Common myeloid progenitor, CD34-positive (primary cell): ENCODE data around the gene DVL3.

Source experiments
- CTCF ChIA-PET: fragments of 350-600 bp; sonication (Branson Sonifier 250); formaldehyde crosslinking; loops from one replicate; lab custom pipeline; 2021; ENCODE audit warnings: antibody characterized with exemption; lab: Charles Lee
- POLR2A ChIA-PET: fragments of 350-600 bp; sonication (Branson Sonifier 250); formaldehyde crosslinking; loops from one replicate; lab custom pipeline; 2021; ENCODE audit warnings: antibody characterized with exemption; lab: Charles Lee
- DNase-seq, 3 donors: peaks; one replicate each; pipeline versions ENCODE4 v3.0.0 to v3.0.0-alpha.2; 2013
- H3K27ac ChIP-seq, 2 experiments: 1 replicate in 1 of 2; 2 replicates in 1 of 2; pipeline ENCODE4 v1.7.0; 2013; ENCODE audit warnings: inconsistent platforms in 2 of 2, low read length in 2 of 2, mild to moderate bottlenecking in 2 of 2, low read depth in 1 of 2, moderate library complexity in 1 of 2; ENCODE audit not compliant: severe bottlenecking in 2 of 2, insufficient read depth in 1 of 2, poor library complexity in 1 of 2
- H3K27me3 ChIP-seq, 5 experiments: replicated peaks in 2 of 5; 1 replicate in 3 of 5; 2 replicates in 2 of 5; pipeline versions ENCODE4 v1.6.1 to v1.7.0; 2013; ENCODE audit warnings: low read length in 4 of 5, mild to moderate bottlenecking in 2 of 5, moderate library complexity in 2 of 5, inconsistent platforms in 1 of 5; ENCODE audit not compliant: insufficient read depth in 5 of 5, control insufficient read depth in 4 of 5
- H3K36me3 ChIP-seq, 4 experiments: 1 replicate in 2 of 4; 2 replicates in 2 of 4; pipeline versions ENCODE4 v1.6.1 to v1.7.0; 2013; ENCODE audit warnings: low read length in 3 of 4, control low read depth in 1 of 4, mild to moderate bottlenecking in 1 of 4; ENCODE audit not compliant: control insufficient read depth in 4 of 4, insufficient read depth in 4 of 4
- H3K4me1 ChIP-seq, 4 experiments: 1 replicate in 3 of 4; 2 replicates in 1 of 4; pipeline versions ENCODE4 v1.6.1 to v1.7.1; 2013; ENCODE audit warnings: low read length in 3 of 4, mild to moderate bottlenecking in 3 of 4, control low read depth in 1 of 4, inconsistent platforms in 1 of 4, moderate library complexity in 1 of 4; ENCODE audit not compliant: control insufficient read depth in 4 of 4, insufficient read depth in 4 of 4; ENCODE audit errors: control extremely low read depth in 1 of 4
- H3K4me3 ChIP-seq, 7 experiments: 1 replicate in 4 of 7; 2 replicates in 3 of 7; pipeline versions ENCODE4 v1.5.1 to v1.7.0; 2013; ENCODE audit warnings: mild to moderate bottlenecking in 7 of 7, low read length in 6 of 7, moderate library complexity in 6 of 7, inconsistent platforms in 2 of 7, low read depth in 2 of 7, control low read depth in 1 of 7; ENCODE audit not compliant: insufficient read depth in 4 of 7, control insufficient read depth in 1 of 7; ENCODE audit errors: extremely low read depth in 1 of 7
- H3K9me3 ChIP-seq, 5 experiments: 1 replicate in 4 of 5; 2 replicates in 1 of 5; pipeline versions ENCODE4 v1.6.1 to v1.7.1; 2013; ENCODE audit warnings: low read length in 4 of 5, mild to moderate bottlenecking in 2 of 5, inconsistent platforms in 1 of 5, low read depth in 1 of 5, moderate library complexity in 1 of 5; ENCODE audit not compliant: control insufficient read depth in 4 of 5, insufficient read depth in 2 of 5; ENCODE audit errors: control extremely low read depth in 1 of 5
- WGBS: methylation state at CpG from one replicate; pipeline ENCODE4 v1.1.5; 2013; ENCODE audit not compliant: insufficient coverage; 5-methylcytosine and 5-hydroxymethylcytosine counted together

The DVL3 gene

DNA sequence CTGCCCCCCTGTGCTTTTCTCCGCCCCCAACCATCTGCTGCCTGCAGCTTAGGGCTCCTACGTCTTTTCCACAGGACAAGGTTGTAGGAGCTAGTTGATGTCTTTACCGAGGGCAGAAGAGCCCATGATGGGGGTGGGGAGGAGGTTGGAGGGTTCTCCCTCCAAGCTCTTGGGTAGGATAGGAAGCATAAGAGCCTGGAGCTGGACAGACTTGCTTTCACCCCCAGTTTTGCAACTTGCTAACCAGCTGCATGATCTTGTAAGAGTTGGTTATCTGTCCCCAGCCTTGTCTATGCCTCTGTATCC, 31.7 kb downstream of the DVL3 start:
- 8% methylated on average over 2 of the region's 3 CpGs for WGBS
- Histone ChIP-seq H3K36me3 (peaks cover 24 to 70% (median 63%) of the 10 kb centered on the region in 4 experiments), H3K4me3 (peak overlapping the region; percentile 79 to 99 (median 95)), H3K27ac (peak overlapping the region in 1 of 2 experiments; percentile 86), H3K9me3 (no peaks in the 10 kb centered on the region), H3K27me3 (no peaks in the 10 kb centered on the region), H3K4me1 (peaks cover 12 to 23% (median 18%) of the 10 kb centered on the region in 4 experiments)
- ChIA-PET POLR2A (interaction anchor here (0.6 to 0.7 kb wide), 2 partner anchors 11 to 294 kb away, joined by 3 read pairs; no protein-coding TSS in a partner anchor), CTCF (interaction anchor here (0.7 to 1.6 kb wide), 4 partner anchors 10 to 53 kb away, joined by 3 to 9 read pairs (median 3); no protein-coding TSS in a partner anchor)
- DNase-seq = no peak

DNA sequence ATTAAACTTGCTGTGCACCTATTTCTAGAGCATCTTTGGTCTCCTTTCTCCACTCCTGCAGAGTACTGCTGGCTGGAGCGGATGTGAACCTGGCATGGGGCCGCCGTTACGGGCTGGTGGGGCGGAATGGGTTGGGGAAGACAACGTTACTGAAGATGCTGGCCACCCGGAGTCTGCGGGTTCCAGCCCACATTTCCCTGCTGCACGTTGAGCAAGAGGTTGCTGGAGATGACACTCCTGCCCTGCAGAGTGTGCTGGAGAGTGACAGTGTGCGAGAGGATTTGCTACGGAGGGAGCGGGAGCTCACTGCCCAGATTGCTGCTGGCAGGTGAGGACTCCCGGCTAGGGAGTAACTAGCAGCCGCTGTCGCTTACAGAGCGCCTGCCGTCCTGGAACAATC, 32.9 kb downstream of the DVL3 start:
- no peak overlapping the region for H3K4me3 ChIP-seq
- H3K4me1 ChIP-seq = peaks cover 12 to 23% (median 18%) of the 10 kb centered on the region in 4 experiments
- peaks cover 14 to 70% (median 61%) of the 10 kb centered on the region in 4 experiments for H3K36me3 ChIP-seq
- DNase-seq = no peak
- no peak overlapping the region for H3K27ac ChIP-seq
- ChIA-PET CTCF (interaction anchor here (1.5 kb wide), 1 partner anchor 11 kb away, joined by 3 read pairs; no protein-coding TSS in a partner anchor), POLR2A (no interaction called here)
- over 99% methylated on average over 17 of the region's 17 CpGs for WGBS
- no peaks in the 10 kb centered on the region for H3K27me3 ChIP-seq
- H3K9me3 ChIP-seq = no peaks in the 10 kb centered on the region

- Histone ChIP-seq H3K36me3 (peaks cover 12 to 70% (median 58%) of the 10 kb centered on the region in 4 experiments), H3K27me3 (no peaks in the 10 kb centered on the region), H3K27ac (no peak overlapping the region), H3K9me3 (no peaks in the 10 kb centered on the region), H3K4me3 (no peak overlapping the region), H3K4me1 (peaks cover 12 to 23% (median 18%) of the 10 kb centered on the region in 4 experiments)
- CTCF ChIA-PET = no interaction called here
- POLR2A ChIA-PET = no interaction called here
- WGBS = 95% methylated on average over 13 of the region's 13 CpGs
- no peak for DNase-seq
Measured at GRCh38 chr3:184189421-184189820, 34.2 kb downstream of the DVL3 start.

DNA sequence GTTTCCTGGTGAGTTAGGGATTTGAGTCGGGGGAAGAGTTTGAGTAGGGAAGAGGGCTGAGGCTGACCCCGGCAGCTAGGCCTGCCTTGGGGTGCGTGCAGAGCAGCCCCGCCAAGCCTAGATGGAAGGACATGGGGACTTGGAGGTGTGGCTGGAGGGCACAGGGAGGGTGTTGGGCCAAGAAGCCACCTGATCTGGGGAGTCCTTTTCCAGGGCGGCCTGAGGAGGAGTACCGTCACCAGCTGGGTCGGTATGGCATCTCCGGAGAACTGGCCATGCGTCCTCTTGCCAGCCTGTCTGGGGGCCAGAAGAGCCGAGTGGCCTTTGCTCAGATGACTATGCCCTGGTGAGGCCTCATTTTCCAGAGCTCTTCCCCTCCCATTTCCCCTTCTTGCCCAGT, 37.7 kb downstream of the DVL3 start:
- no peaks in the 10 kb centered on the region for H3K9me3 ChIP-seq
- WGBS = 99% methylated on average over 10 of the region's 10 CpGs
- no peak overlapping the region for H3K27ac ChIP-seq
- POLR2A ChIA-PET = interaction anchor here (0.6 kb wide), 1 partner anchor 13 kb away, joined by 3 read pairs; no protein-coding TSS in a partner anchor
- H3K36me3 ChIP-seq = peaks cover 12 to 80% (median 65%) of the 10 kb centered on the region in 4 experiments
- no peaks in the 10 kb centered on the region for H3K4me1 ChIP-seq
- no peaks in the 10 kb centered on the region for H3K27me3 ChIP-seq
- no peak overlapping the region for H3K4me3 ChIP-seq
- DNase-seq = no peak
- CTCF ChIA-PET = no interaction called here

GRCh38 chr3:184193991-184194539, 38.9 kb downstream of the DVL3 start:
- POLR2A ChIA-PET = no interaction called here
- CTCF ChIA-PET = interaction anchor here (0.7 to 1.9 kb wide), 5 partner anchors 10 to 231 kb away, joined by 3 to 6 read pairs (median 4); partner anchors contain the start of gene AP2M1
- 97% methylated on average over 7 of the region's 9 CpGs for WGBS
- H3K9me3 ChIP-seq = no peaks in the 10 kb centered on the region
- DNase-seq = no peak
- H3K27me3 ChIP-seq = no peaks in the 10 kb centered on the region
- H3K27ac ChIP-seq = no peak overlapping the region
- no peak overlapping the region for H3K4me3 ChIP-seq
- peaks cover 9 to 68% (median 54%) of the 10 kb centered on the region in 4 experiments for H3K36me3 ChIP-seq
- no peaks in the 10 kb centered on the region for H3K4me1 ChIP-seq

GRCh38 chr3:184196536-184196935, 41.4 kb downstream of the DVL3 start:
- DNase-seq = no peak
- H3K4me1 ChIP-seq = no peaks in the 10 kb centered on the region
- H3K27ac ChIP-seq = no peak overlapping the region
- CTCF ChIA-PET = interaction anchor here (1.0 to 1.1 kb wide), 2 partner anchors 9 to 31 kb away, joined by 3 read pairs; no protein-coding TSS in a partner anchor
- H3K36me3 ChIP-seq = peaks cover 4 to 44% (median 33%) of the 10 kb centered on the region in 4 experiments
- POLR2A ChIA-PET = no interaction called here
- H3K27me3 ChIP-seq = no peaks in the 10 kb centered on the region
- no peaks in the 10 kb centered on the region for H3K9me3 ChIP-seq
- WGBS = 89% methylated on average over 6 of the region's 6 CpGs
- no peak overlapping the region for H3K4me3 ChIP-seq

DNA sequence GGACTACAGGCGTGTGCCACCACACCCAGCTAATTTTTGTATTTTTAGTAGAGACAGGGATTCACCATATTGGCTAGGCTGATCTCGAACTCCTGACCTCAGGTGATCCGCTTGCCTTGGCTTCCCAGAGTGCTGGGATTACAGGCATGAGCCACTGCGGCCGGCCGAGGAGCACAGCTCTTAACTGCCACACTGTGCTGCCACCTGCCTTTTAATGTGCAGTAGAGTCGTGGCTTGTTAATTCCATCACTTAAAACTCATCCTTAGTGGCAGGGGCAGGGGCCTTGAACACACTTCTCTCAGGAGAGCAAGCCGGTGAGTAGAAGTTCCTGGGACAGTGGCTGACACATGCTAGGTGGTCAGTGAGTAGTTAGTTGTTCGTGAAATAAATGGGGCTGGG, 43.3 kb downstream of the DVL3 start:
- CTCF ChIA-PET = interaction anchor here (1.1 to 1.3 kb wide), 2 partner anchors 29 to 300 kb away, joined by 3 to 6 read pairs; no protein-coding TSS in a partner anchor
- WGBS = 100% methylated on average over 4 of the region's 9 CpGs
- POLR2A ChIA-PET = no interaction called here

More for the DNA sequence above, 43.3 kb downstream of the DVL3 start:
- DNase-seq = no peak
- Histone ChIP-seq H3K9me3 (no peaks in the 10 kb centered on the region), H3K4me1 (no peaks in the 10 kb centered on the region), H3K27ac (no peak overlapping the region), H3K27me3 (no peaks in the 10 kb centered on the region), H3K4me3 (no peak overlapping the region), H3K36me3 (peaks cover 3 to 25% (median 17%) of the 10 kb centered on the region in 4 experiments)
